ENCODE measurements around the gene LRRC37A3. TPM values are rescaled to one million over a fixed set of nuclear protein-coding genes. Genes with fewer than 3 reads are reported as not detected.

Gene LRRC37A3
- total RNA-seq: 2.7 and 3.7 TPM in 2 replicates

DNA sequence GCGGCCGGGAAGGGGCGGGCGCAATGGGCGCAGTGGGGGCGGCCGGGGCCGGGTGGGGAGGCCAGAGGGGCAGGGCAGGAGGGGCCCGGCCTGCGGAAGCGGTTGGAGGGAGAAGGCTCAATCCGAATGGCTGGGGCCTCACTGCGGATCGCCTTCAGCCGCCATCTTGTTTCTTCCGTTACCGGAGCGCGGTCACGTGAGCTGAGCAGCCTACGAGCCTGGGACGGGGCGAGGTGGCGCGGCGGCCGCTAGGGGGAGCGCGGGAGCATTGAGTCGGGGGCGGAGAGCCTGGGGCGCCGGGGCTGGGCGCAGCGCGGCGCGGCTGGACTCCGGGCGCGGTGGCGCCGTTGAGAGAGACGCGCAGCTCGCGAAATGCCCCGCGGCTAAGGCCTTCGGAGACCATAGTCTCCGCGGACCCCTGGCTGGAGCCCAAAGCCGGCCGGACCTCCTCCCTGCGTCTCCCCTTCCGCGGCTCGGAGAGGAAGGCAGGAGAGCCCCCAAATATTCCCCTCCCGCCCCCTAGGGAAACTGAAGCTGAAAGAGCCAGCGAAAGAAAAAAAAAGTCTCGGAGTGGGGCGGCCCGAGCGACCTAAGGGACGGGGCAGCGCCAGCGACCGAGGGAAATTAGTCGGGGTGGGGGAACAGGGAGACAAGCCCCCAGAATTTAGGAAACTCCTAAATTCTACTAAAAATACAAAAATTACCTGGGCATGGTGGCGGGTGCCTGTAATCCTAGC, at the start of gene LRRC37A3:
LRRC37A3 (minus strand) TSS at position 190 of the 737 bp plus-strand sequence. CDS start 22,221 bp downstream, outside the sequence.

Other genes with a start within 250 kb of the LRRC37A3 start
- 43.3 and 44.2 TPM in 2 replicates for gene GNA13, start 137.3 kb upstream of the LRRC37A3 start, total RNA-seq
- 2.6 and 3.8 TPM in 2 replicates for gene RGS9, start 217.9 kb upstream of the LRRC37A3 start, total RNA-seq